ENCODE results near the gene HERC3.
"Not testable (repeated sequence)": the region's sequence is repeated elsewhere in the genome, so short reads cannot be mapped to it uniquely, and the experiment has no call there.

The HERC3 gene

DNA sequence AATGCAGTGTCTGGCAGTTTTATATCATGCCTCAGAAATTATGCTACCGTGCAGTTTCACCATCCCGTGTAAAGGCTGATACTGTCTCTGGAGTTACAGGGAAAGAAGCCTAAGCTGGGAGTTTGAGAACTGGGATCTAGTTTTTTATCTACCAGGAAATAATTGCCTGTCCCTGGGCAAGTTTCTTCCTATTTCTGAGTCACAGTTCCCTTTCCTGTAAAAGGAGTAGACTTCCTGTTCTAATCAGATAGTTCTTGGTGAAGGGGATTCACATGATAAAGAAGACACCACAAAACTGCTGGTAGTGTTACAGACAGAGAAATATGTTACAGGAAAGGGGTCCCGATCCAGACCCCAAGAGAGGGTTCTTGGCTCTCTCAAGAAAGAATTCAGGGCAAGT is 17.1 kb downstream of the HERC3 start:
- no peak for DNase-seq (ENCODE audit: low spot score)

DNA sequence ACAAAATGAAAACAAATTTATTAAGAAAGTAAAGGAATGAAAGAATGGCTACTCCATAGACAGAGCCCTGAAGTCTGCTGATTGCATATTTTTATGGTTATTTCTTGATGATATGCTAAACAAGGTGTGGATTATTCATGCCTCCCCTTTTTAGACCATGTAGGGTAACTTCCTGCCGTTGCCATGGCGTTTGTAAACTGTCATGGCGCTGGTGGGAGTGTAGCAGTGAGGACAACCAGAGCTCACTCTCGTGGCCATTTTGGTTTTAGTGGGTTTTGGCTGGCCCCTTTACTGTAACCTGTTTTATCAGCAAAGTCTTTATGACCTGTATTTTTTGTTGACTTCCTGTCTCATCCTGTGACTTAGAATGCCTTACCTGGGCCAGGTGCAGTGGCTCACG is 17.5 kb downstream of the HERC3 start:
- not testable (repeated sequence) for DNase-seq (ENCODE audit: low spot score)

DNA sequence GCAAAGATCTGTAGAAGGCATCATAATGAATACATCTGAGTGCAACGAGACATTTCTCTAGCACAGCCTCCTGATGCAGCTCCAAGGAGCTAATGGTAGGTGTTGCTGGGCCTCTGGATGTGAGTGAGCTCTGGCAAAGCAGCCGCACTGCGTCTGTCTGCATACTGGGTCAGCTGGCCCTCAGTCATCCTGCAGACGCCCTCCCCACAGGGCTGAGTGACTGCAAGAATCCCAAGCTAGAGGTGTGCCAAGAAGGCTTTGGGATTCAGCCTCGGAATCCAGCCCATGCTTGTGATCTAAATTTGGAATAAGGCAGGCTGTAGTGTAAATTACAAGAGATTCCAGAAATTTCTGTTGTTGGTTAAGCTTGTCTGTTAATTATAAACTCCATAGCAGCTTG is 18.5 kb downstream of the HERC3 start:
- DNase-seq (ENCODE audit: low spot score) = peak; percentile 25

DNA sequence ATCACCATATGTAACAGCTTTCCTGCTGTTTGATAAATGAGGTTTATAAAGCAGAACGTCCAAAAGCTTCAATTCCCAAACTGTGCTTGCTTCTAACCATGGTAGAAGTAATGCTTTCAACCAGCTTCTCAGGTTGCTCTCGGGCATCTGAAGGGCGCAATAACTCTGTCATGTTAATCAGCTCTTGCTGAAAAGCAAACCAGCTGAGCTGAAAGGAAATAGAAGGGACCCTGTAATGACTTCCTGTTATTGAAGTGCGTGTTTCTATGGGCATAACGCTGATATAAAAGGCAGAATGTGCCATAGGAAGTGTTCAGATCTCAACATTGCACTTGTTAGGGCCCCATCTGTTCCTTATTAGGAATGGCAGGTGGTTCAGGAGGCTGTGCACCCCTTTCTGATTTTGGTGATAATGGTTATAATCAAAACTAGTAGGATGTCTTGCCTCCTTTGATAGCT is 21.2 kb downstream of the HERC3 start:
- no peak for DNase-seq (ENCODE audit: low spot score)

DNA sequence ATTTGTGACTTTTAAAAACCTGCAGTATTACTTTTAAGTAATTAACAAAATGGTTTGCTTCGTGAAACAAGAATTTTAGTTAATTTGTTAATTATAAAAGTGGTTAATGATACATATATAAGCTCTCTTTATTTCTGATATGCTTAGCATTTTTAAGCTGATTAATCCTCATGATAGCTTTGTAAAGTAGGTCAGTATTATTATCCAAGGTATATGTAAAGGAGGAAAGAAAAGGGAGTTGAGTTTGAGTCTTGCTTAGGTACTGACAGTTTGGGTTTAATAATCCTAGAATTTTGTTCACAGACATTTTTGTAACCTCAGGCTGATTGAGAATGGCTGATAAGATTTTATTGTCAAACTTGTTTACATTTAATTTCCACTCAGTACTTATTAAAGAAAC is 21.8 kb downstream of the HERC3 start:
- DNase-seq (ENCODE audit: low spot score) = no peak

DNA sequence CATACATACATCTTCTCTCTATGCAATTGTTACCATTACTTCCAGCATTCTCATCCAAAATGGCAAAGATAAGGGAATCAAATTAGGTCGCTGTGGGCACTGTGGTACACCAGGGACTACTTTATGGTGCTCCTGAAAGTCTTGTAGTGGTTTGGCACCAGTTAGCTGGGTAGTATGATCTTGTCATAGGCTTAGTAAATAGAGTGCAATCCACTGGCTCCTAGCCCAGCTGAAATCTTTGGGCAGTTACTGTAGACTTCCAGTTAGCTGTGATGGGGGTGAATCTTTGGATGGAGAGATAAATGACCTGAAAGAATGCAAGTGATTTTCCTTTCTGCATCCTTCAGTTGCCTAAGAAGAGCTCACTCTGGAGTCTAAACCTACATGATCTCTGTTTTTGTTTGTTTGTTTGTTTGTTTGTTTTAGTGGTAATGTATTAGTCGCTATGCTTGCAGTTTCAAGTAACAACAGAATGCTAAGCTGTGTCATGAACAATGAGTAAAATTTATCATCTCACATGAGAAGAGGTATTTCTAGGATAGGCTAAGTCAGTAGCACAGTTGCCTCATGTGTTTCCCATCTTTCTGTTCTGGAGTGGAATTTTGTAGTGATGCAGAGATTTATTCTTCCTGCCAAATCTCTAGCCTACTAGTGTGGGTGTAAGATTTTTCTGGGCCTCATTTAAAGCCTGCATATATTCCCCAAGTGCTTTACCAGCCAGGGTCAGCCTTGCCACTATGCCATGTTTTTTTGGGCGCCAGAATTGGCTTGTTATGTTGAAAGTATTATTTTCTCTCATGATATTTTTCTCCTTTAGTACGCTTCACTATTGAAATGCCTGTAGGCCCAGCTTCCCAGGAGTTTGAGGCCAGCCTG is 24.2 kb downstream of the HERC3 start:
- DNase-seq (ENCODE audit: low spot score) = no peak

DNA sequence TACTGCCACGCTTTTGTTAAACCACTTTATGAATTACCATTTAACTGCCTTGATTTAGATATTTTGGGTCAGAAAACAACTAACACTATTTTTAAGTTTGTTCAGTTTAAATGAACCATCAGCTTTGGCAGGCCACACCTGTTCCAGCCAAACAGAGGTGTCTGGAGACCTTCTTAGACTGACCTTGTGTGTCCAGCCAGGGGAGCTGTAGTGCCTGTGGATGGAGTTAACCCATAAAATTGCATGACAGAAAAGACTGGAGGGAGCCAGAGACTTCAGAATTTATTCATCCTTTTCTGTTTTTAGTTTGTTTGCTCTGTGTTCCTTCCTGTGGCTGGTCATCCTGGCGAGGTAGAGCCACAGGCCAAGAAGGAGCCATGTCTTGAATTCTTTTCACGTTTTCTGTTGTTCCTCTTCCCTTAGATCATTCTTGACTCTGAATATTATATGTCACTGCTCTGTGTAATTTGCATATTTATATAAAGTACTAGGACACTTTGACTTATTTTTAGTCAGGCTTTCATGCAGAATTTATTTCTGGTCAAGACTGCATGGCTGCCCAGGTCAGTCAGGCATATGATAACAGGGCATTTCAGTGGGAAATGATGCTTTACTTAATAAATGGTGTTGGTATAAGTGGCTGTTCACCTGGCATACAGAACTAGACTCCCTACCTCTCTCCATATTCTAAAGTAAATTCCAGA is 26.7 kb downstream of the HERC3 start:
- DNase-seq (ENCODE audit: low spot score) = no peak

DNA sequence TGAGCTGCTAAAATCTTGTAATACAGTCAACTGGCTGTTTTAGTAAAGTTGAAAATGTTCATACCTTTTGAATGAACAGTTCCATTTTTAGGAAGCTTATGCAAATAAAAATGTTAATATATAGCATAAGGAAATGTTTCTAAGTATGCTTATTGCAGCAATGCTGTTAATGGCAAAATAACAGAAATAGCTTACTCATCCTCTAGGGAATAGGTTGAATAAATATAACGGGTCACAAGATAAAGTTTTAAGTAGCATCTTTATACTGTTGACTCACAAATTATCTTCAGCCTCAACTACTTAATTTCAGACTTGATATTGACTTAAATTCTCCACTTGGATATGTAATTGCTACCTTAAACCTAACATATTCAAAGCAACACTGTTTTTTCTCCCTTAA is 27.7 kb downstream of the HERC3 start:
- no peak for DNase-seq (ENCODE audit: low spot score)

DNA sequence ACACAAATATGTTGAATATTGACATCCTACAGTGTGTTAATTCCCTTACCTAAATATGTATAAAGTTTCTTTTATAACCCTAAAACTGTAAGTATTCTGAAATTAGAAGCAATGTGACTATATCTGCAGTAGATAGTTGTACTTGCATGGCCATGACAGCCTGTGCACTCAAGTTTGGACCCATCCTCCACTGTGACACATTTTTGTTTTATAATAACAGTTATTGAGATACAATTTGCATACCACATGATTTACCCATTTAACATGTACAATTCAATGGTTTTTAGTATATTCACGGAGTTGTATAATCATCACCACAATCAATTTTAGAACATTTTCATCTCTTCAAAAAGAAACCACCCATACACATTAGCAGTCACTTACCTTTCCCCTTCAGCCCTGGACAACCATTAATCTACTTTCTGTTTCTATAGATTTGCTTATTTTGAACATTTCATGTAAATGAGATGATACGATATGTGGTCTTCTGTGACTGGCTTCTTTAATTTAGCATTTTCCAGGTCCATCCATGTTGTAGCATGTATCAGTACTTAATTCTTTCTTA is 29.6 kb downstream of the HERC3 start:
- no peak for DNase-seq (ENCODE audit: low spot score)

DNA sequence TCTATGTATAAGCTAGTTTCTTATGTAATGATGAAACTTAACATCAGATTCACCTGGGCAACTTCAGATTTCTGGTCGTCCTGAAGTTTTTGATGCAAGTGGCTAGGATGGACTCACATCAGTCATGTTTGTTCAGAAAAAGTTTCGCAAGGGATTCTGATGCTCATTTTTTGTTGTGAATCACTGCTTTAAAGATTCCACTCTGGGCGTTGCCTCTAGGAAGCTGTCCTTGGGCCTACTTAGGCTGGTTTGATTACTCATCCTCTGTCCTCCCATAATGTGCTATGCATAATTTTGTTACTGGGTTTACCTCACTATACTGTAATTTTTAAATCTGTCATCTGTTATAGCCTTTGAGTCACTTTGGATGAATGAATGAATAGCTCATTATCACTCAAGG is 30.8 kb downstream of the HERC3 start:
- no peak for DNase-seq (ENCODE audit: low spot score)

DNA sequence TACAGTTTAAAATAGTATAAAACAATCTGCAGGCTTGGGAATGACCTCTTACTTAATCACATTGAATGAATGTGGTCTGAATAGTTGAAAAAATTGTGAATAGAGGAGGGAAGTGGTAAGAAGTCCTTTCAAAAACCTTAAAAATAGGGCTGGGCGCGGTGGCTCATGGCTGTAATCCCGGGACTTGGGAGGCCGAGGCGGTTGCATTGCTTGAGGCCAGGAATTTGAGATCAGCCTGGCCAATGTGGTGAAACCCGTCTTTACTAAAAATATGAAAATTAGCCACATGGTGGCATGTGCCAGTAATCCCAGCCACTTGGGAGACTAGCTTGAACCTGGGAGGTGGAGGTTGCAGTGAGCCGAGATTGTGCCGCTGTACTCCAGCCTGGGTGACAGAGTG is 36.5 kb downstream of the HERC3 start:
- no peak for DNase-seq (ENCODE audit: low spot score)

DNA sequence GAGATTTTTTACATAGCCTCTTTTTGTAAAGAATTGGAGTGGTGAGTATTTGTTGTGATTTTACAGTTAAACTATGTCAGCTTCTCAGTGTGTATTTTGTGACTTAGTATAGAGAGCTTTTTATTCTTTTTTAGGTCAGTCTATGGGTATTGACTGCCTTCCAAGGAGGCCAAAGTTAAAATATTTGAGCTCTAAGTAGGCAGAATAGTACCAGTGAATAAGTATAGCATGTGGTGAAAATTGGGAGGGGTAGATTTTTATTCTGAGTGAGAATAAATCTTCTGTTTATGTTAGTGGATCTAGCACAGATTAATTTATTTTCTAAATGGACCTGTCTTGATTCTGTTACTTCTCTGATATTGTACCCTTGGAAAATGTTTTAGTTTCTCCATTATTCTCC is 37.5 kb downstream of the HERC3 start:
- no peak for DNase-seq (ENCODE audit: low spot score)

DNA sequence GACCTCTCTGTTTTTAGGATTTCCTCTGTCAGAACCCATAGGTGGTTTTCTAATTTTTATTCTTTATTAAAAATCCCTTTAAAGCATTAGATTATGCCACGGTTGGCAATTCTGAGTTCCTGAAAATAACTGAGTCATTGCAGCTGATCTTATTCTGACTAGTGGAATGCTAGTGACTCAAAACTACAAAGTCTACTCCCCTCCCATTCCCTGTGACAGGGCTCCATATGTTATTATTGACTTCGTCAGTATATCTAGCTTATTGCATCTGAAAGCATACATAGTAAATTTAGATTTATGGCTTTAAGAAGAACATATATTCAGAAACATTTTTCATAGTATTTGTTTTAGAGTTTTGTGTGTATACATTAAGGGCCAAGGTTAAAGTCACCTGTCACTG is 38.5 kb downstream of the HERC3 start:
- DNase-seq (ENCODE audit: low spot score) = no peak

DNA sequence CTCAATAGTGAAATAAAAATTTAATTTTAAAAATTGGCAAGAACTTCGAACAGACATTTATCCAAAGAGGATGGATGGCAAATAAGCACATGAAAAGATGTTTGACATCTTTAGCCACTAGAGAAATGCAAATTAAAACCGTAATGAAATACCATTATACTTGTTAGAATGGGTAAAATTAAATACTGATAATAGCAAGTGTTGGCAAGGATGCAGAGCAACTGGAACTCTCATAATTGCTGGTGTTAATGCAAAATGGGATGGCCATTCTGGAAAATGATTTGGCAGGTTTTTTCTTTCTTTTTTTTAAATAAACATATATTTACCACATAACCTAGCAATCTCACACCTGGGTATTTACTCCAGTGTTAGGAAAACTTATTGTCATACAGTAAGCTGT is 51.7 kb downstream of the HERC3 start:
- DNase-seq (ENCODE audit: low spot score) = no peak

DNA sequence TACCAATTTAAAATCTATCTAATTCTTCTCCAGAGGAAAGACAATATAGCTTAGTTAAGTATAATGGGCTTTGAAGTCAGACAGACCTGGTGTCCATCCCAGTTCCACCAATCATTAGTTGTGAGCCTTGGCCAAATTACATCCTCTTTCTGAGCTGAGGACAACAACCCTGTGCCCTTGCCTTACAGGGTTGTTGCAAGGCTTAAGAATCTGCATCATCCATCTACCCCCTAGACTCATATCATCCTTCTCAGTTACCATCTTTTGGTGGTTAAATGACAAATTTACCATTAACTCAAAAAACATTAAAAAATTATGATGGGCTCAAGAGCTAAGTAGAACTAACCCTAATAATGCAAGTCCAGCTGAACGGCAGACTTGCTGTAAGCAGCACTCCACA is 53.7 kb downstream of the HERC3 start:
- no peak for DNase-seq (ENCODE audit: low spot score)

DNA sequence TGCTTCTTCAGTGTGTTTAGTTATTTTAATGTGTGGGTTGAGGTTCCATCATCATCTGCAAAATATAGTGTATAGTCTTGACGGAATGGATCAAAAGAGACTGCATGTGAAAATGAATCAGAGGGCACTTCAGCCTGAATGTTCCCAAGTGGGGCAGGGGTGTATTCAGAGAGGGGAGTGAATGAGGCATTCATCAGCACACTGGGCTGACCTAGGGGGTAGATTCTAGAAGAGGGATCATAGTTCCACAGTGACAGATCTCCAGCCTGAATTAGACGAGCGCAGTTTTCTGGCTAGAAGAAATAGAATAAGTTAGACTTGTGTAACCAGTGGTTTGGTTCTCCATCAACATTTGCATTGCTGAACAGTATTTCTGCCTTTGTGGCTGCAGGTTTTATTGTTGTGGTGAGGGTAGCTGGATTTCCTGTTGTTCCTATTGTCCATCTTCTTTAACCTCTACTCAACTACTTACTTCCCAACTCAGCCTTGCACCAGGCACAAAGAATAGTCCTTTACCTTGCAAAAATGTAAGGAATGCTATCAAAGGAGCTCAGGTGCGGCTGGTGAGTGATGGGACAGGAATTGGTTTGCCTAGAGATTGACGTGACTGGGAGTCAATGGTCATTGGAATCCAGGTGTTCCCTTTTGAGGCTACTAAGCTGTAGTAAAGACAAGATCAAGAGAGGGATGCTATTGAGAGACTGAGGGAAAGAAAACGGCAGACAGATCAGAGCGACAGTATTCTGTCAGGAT is 54.4 kb downstream of the HERC3 start:
- no peak for DNase-seq (ENCODE audit: low spot score)

DNA sequence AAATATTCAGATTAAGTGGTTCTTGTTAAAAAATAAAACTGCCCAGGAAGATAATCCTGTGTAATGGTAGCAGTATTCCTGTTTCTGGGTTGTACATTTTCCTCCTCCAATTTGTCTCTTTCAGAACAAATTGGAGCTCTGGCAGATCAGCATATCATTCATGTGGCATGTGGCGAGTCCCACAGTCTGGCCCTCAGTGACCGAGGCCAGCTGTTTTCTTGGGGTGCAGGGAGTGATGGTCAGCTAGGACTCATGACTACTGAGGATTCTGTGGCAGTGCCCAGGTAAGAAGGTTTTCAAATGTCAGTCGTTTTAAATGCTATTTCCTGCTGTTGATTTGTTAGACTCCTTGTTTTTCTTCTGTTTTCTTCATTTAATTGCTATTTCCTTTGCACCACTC is 57.4 kb downstream of the HERC3 start:
- no peak for DNase-seq (ENCODE audit: low spot score)

DNA sequence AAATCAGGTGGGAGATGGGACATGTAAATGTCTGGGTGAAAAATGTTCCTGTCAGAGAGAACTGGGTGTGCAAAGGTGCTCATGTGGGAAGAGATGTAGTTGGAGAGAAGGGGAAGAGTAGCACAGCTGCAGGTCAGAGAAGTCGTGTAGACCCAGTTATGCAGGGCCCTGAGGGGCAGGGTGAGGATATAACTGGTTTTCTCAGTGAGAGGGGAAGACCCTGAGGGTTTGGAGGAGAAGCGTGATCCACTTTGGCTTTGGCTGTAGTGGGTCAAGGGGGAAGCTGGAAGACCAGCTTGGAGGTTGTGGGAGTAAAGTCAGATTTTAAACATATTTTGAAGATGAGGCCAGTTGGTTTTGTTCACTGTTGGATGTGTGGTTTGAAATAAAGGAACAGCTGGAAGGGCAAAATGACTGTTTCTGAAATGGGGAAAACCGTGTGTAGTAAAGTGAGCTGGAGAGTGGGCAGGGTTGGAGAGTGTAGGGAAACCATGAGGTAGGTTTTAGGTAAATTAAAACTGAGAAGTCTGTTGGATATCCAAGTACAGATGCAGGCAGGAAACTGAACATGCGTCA is 61.2 kb downstream of the HERC3 start:
- DNase-seq (ENCODE audit: low spot score) = no peak

DNA sequence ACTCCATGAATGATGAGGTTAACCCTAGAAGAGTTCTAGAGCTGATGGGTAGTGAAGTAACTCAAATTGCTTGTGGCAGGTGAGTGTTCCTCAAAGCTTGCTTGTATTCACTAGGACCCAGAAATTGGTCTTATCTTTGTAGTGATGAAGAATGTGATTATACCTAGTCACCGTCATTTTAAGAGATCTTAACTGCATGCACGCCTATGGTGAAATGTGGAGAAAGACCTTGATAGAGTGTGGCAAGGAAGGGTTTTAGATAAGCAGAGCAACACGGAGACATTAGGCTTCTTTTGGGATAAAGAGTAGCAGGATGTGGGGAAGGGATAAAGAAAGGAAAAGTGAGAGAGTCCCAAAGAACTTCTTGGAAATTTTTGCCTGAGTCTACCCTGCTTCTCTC is 62.9 kb downstream of the HERC3 start:
- no peak for DNase-seq (ENCODE audit: low spot score)

DNA sequence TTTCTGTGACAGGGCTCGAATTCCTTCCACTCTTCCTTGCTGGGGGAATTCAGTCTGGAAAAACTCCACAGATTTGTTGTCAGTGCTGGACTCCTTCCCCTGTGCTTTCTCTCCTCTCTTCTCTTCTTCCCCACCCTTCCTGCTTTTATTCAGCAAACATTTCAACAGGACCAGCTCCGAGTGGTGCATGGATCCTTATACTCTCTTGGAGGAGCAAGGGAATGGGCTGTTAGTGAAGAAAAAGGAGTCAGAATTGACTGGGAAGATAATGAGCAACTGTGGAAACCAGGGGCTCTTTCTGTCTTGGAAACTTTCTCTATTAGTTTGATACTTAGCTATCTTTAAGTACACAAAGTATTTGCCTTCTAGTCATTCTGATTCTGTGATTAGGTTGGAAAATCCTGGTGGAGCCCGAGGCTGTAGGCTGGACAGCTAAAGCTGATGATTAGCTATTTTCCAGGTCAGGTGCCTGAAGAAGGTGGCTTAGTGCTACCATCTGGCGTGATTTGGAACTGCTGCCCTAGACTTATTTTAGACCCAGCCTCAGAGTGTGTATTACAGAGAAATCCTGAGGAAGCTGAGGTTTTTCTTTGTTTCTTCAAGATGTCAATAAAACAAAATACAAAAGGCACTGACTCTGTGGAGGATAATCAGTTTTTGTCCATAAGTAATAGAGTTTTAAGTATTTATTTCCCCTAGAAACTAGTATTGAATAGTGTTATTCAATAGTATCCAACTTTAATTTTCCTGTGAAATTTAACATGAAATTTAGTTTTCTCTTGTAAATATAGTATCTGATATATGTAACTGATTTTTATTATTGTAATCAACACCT is 67.0 kb downstream of the HERC3 start:
- DNase-seq (ENCODE audit: low spot score) = peak; percentile 16

DNA sequence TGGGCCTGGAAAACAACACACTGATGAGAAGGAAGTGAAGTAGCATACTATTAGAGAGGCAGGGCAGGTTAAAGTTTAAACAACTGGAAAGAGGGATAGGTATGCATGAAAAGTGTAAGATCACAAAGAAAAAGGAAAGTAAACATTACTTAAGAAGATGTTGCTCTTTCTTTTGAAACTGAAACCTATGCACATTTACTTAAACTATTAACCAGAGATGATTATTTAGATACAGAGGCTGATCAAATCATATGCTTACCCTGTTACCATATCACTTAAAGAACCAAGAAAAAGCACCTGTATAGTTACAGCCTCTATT is 67.6 kb downstream of the HERC3 start:
- no peak for DNase-seq (ENCODE audit: low spot score)

Measured in putamen (tissue), 1 donor.